Psoas muscle (tissue), 8 donors: Measurements from ENCODE around the gene MS4A2. TPM values are rescaled to one million over a fixed set of nuclear protein-coding genes. Genes with fewer than 3 reads are reported as not detected.
"Not testable (repeated sequence)": the region's sequence is repeated elsewhere in the genome, so short reads cannot be mapped to it uniquely, and the experiment has no call there.

ENCODE experiments used
- ATAC-seq, 4 donors: fragments of 200-7000 bp; cut with Tn5 transposase; one replicate each; pipeline ENCODE4 v1.9.1; 2020; ENCODE audit warnings: moderate library complexity in 3 of 4, mild to moderate bottlenecking in 2 of 4
- DNase-seq, 2 donors: peaks; one replicate each; pipeline ENCODE4 v3.0.0-alpha.2; 2020
- H3K27ac ChIP-seq: fragments of 200-600 bp; one replicate; pipeline ENCODE4 v1.8.0; 2022
- H3K27me3 ChIP-seq, 3 donors: fragments of 200-600 bp in 1 of 3; one replicate each; pipeline versions ENCODE4 v1.6.1 to v1.8.0; 2013 to 2022; ENCODE audit warnings: low read length in 2 of 3, mild to moderate bottlenecking in 2 of 3, moderate library complexity in 1 of 3; ENCODE audit not compliant: insufficient read depth in 3 of 3
- H3K36me3 ChIP-seq, 2 donors: fragments of 200-600 bp in 1 of 2; one replicate each; pipeline versions ENCODE4 v1.6.1 to v1.8.0; 2013 to 2022; ENCODE audit warnings: low read depth in 1 of 2, mild to moderate bottlenecking in 1 of 2, moderate library complexity in 1 of 2; ENCODE audit not compliant: insufficient read depth in 1 of 2
- H3K4me1 ChIP-seq: fragments of 200-600 bp; one replicate; pipeline ENCODE4 v1.8.0; 2022
- H3K4me3 ChIP-seq: fragments of 200-600 bp; one replicate; pipeline ENCODE4 v1.8.0; 2022; ENCODE audit warnings: mild to moderate bottlenecking
- H3K9me3 ChIP-seq: fragments of 200-600 bp; one replicate; pipeline ENCODE4 v1.8.0; 2022
- WGBS, 3 donors: extraction: QIAGEN DNeasy Blood & Tissue Kit; methylation state at CpG; one replicate each; pipeline versions ENCODE4 v1.1.6 to v1.1.7; 2013; 5-methylcytosine and 5-hydroxymethylcytosine counted together
- intact Hi-C, 2 donors: fragments of 100-400 bp; cut with DNase I; formaldehyde crosslinking; loops; one replicate each; pipeline versions ENCODE4 v1.11.0 to v1.14.2; 2022
- polyA plus RNA-seq, 3 donors: library from polyadenylated mRNA; stranded (reverse); fragments of 200-250 nt; gene quantifications; one replicate each; pipeline ENCODE4 v1.2.3, GENCODE V29; 2013
- total RNA-seq, 4 donors: library from RNA; stranded (reverse); fragmentation: NEBNext Ultra II Directional in 2 of 4; extraction: Animal tissue kit (Norgen Biotek cat#: 25700) in 2 of 4; gene quantifications; one replicate each; pipeline versions ENCODE4 v1.2.1 to v1.2.4, GENCODE V29; 2021 to 2023
- TF ChIP-seq, protein P1 (sequence below): fragments of 200-600 bp; IDR thresholded peaks from one replicate; pipeline ENCODE4 v1.8.0; 2022; ENCODE audit warnings: antibody characterized with exemption
- donor health status: healthy with polysubstance abuse.
- donor health status: DM: no; HTN: no; CAD: no; lungs with moderate emphysema.
- donor health status: Bipolar disorder and iron deficiency.
- donor health status: healthy.
- donor health status: DM: yes; HTN: yes; CAD: no.
- donor health status: DM: no; HTN: no; CAD: no.
- donor health status: DM: no; HTN: no; CAD: no.
- donor health status: DM: yes; HTN: yes; CAD: no.

Gene MS4A2
- total and polyA plus RNA-seq, 7 donors: 0.01 to 0.55 (median 0.19) TPM; not detected in 1

DNA sequence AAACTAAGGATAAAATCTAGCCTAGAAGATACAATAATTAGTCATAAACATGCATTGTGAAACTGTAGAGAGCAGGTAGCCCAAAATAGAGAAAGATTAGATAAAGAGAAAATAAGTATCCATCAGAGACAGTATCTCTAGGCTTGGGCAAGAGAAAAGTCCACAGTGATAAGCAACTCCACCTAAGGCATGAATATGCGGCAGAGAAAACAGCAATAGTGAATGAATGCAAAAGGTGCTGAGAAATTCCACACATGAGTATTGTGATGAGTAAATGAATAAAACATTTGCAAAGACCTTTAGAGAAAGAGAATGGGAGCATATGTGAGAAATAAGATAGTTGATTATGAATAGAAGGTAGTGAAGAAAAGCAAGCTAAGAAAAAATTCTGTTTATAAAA lies 8.7 kb downstream of the MS4A2 start:
- Histone ChIP-seq H3K27ac (no peak overlapping the region), H3K36me3 (no peaks in the 10 kb centered on the region), H3K4me1 (no peaks in the 10 kb centered on the region), H3K27me3 (no peaks in the 10 kb centered on the region), H3K4me3 (no peak overlapping the region), H3K9me3 (no peaks in the 10 kb centered on the region)
- intact Hi-C loops: no loop called here
- TF ChIP-seq, protein P1, sequence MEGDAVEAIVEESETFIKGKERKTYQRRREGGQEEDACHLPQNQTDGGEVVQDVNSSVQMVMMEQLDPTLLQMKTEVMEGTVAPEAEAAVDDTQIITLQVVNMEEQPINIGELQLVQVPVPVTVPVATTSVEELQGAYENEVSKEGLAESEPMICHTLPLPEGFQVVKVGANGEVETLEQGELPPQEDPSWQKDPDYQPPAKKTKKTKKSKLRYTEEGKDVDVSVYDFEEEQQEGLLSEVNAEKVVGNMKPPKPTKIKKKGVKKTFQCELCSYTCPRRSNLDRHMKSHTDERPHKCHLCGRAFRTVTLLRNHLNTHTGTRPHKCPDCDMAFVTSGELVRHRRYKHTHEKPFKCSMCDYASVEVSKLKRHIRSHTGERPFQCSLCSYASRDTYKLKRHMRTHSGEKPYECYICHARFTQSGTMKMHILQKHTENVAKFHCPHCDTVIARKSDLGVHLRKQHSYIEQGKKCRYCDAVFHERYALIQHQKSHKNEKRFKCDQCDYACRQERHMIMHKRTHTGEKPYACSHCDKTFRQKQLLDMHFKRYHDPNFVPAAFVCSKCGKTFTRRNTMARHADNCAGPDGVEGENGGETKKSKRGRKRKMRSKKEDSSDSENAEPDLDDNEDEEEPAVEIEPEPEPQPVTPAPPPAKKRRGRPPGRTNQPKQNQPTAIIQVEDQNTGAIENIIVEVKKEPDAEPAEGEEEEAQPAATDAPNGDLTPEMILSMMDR: no peak
- WGBS, 3 donors: 94 to 100% (median 97%) methylated on average over 1 of the region's 1 CpG
- DNase-seq (no peak), ATAC-seq (no peak)

DNA sequence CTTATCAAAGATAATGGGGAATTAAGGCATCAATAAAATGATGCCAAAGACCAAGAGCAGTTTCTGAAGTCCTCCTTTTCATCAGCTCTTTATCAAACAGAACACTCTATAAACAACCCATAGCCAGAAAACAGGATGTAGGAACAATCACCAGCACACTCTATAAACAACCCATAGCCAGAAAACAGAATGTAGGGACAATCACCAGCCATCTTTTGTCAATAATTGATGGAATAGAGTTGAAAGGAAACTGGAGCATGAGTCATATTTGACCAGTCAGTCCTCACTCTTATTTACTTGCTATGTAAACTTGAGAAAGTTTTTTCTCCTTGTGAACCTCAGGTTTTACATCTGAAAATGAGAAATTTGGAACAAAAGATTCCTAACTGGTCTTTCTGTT lies 10.0 kb downstream of the MS4A2 start:
- DNase-seq: no peak
- H3K9me3 ChIP-seq: no peaks in the 10 kb centered on the region
- intact Hi-C loops: no loop called here
- H3K27me3 ChIP-seq: no peaks in the 10 kb centered on the region
- no peaks in the 10 kb centered on the region for H3K36me3 ChIP-seq
- TF ChIP-seq, protein P1: no peak
- H3K4me3 ChIP-seq: no peak overlapping the region
- no peak overlapping the region for H3K27ac ChIP-seq
- no peaks in the 10 kb centered on the region for H3K4me1 ChIP-seq
- ATAC-seq: no peak

DNA sequence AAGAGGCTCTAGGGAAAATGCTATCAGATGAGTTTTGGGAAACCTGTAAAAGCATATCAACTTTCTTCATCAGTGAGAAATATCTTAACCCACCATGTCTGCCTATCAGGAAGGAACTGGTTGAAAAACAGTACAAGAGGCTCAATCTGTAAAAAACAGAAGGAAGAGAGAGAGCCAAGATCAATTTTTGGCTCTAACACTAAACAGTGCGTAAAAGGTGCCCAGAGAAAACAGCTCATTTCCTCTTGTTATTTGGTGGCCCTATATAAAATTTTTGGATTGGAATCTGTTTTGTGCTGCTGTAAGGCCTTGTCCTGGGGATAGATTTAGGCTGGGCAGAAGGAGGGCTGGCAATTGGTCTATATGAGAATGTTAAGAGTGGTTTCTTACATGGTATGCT lies 12.1 kb downstream of the MS4A2 start:
- no peak for ATAC-seq
- intact Hi-C loops: no loop called here
- Histone ChIP-seq H3K4me1 (no peaks in the 10 kb centered on the region), H3K27ac (no peak overlapping the region), H3K27me3 (no peaks in the 10 kb centered on the region), H3K4me3 (no peak overlapping the region), H3K9me3 (no peaks in the 10 kb centered on the region), H3K36me3 (no peaks in the 10 kb centered on the region)
- DNase-seq: no peak
- TF ChIP-seq, protein P1: no peak
- WGBS, 3 donors: 78 to 83% (median 79%) methylated on average over 1 of the region's 1 CpG

DNA sequence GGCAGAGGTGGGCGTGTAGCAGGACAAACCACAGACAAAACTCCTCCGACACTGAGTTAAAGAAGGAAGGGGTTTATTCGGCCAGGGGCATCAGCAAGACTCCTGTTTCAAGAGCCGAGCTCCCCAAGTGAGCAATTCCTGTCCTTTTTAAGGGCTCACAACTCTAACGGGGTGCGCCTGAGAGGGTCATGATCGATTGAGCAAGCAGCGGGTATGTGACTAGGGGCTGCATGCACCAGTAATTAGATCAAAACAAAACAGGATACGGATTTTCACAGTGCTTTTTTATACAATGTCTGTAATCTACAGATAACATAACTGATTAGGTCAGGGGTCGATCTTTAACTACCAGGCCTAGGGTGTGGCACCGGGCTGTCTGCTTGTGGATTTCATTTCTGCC lies 12.9 kb downstream of the MS4A2 start:
- H3K4me3 ChIP-seq, ATAC-seq, H3K36me3 ChIP-seq, H3K27me3 ChIP-seq, DNase-seq, H3K27ac ChIP-seq, H3K4me1 ChIP-seq, H3K9me3 ChIP-seq, intact Hi-C loops: not testable (repeated sequence)
- 80 to 87% (median 85%) methylated on average over 11 of the region's 11 CpGs for WGBS, 3 donors

DNA sequence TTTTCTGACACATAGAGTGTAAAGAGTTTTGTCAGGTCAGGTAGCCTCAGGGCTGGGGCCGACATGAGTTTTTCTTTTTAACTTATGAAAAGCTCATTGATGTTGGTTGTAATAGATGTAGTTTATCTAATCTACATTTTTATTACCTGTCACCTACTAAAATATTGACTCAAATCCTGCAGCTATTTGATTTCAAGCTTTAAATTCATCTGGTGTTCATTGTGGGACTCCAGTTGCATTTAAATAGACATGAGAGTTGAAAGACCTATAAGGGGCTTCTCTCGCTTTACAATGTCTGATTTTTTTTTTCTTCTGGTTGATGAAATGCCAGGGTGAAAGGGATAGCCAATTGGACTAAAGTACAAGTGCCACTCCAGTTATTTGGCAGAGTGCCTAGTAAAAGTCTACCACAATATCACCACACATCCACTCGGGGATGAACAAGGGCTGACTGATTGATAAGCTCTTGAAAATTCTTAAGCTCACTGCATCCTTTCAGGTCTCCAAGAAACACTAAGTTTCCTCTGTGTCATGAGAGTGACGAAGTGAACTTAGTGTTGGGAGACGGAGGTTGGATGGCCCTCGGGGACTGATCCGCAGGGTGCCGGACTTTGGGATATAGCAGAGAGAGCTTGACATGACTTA lies 16.1 kb downstream of the MS4A2 start:
- ATAC-seq, H3K27ac ChIP-seq, H3K9me3 ChIP-seq, H3K4me3 ChIP-seq, H3K36me3 ChIP-seq, H3K27me3 ChIP-seq, DNase-seq, intact Hi-C loops, H3K4me1 ChIP-seq: not testable (repeated sequence)
- WGBS, 3 donors: 78 to 83% (median 81%) methylated on average over 8 of the region's 8 CpGs

DNA sequence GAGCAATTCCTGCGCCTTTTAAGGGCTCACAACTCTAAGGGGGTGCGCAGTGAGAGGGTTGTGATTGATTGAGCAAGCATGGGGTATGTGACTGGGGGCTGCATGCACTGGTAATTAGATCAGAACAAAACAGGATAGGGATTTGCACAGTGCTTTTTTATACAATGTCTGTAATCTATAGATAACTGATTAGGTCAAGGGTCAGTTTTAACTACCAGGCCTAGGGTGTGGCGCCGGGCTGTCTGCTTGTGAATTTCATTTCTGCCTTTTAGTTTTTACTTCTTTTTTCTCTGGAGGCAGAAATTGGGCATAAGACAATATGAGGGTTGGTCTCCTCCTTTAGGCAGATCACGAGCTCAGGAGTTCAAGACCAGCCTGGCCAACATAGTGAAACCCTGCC lies 20.2 kb downstream of the MS4A2 start:
- 86 to 93% (median 88%) methylated on average over 5 of the region's 5 CpGs for WGBS, 3 donors
- H3K36me3 ChIP-seq, H3K4me3 ChIP-seq, H3K4me1 ChIP-seq, H3K27ac ChIP-seq, intact Hi-C loops, ATAC-seq, H3K27me3 ChIP-seq, H3K9me3 ChIP-seq, DNase-seq: not testable (repeated sequence)
